GM12872 (cell line): ENCODE measurements around the gene EMC9.

Source experiments
- TF ChIP-seq, protein P1 (sequence below): IDR thresholded peaks from 3 replicates; pipeline ENCODE4 v1.5.1; 2011; ENCODE audit warnings: low read depth, mild to moderate bottlenecking, low read length, moderate library complexity; ENCODE audit not compliant: insufficient read depth

Gene EMC9

GRCh38 chr14:24115422-24116127, 25.8 kb downstream of the EMC9 start:
- TF ChIP-seq, protein P1, sequence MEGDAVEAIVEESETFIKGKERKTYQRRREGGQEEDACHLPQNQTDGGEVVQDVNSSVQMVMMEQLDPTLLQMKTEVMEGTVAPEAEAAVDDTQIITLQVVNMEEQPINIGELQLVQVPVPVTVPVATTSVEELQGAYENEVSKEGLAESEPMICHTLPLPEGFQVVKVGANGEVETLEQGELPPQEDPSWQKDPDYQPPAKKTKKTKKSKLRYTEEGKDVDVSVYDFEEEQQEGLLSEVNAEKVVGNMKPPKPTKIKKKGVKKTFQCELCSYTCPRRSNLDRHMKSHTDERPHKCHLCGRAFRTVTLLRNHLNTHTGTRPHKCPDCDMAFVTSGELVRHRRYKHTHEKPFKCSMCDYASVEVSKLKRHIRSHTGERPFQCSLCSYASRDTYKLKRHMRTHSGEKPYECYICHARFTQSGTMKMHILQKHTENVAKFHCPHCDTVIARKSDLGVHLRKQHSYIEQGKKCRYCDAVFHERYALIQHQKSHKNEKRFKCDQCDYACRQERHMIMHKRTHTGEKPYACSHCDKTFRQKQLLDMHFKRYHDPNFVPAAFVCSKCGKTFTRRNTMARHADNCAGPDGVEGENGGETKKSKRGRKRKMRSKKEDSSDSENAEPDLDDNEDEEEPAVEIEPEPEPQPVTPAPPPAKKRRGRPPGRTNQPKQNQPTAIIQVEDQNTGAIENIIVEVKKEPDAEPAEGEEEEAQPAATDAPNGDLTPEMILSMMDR = no peak

DNA sequence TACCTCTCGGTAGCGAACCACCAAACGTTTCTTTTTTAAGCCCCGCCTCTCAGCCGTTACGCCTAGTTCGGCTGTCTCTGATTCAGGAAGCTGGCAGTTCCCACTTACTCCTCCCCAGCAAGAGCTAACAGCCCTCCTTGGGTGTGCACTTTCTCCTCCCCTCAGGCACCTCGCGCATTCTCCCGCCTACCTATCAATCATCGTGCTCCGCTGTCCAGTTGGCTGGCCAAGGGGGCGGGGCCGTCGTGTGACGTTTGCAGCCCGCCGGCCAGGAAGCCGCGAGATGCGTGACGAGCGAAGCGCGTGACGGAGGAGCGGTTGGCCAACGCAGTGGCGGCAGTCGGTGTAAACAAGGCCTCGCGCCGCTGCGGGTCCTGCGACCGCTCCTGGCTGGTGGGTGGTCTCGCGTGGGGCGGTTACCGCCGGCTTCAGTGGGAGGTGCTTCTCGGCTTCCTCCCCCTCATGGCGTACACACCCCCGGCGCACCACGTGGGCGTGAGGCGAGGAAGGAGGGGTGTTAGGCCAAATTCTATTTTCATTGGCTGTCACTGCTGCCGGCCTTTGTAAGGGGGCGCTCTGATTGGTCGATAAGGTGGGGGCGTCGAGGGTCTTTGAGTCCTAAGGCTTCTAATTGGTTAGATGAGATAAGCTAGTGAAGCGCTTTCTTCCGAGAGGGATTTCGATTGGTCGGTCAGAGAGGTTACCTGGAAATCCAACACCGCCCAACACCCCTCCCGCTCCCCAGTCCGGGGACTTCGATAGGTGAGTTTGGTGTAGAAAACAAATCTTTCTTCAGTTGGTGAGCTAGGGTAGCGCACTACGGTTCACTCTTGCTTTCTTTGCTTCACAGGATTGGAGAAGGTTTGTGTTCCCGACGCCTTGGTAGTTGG, 26.6 kb downstream of the EMC9 start, which contains the start of the genes DCAF11 and NRL:
Gene DCAF11 (plus strand): TSS at position 246 of the 890 bp plus-strand sequence. CDS start 818 bp downstream, outside the sequence.
Gene NRL (minus strand): TSS at position 418 of the 890 bp plus-strand sequence. CDS start 32,101 bp downstream, outside the sequence.
- TF ChIP-seq, protein P1 = no peak

DNA sequence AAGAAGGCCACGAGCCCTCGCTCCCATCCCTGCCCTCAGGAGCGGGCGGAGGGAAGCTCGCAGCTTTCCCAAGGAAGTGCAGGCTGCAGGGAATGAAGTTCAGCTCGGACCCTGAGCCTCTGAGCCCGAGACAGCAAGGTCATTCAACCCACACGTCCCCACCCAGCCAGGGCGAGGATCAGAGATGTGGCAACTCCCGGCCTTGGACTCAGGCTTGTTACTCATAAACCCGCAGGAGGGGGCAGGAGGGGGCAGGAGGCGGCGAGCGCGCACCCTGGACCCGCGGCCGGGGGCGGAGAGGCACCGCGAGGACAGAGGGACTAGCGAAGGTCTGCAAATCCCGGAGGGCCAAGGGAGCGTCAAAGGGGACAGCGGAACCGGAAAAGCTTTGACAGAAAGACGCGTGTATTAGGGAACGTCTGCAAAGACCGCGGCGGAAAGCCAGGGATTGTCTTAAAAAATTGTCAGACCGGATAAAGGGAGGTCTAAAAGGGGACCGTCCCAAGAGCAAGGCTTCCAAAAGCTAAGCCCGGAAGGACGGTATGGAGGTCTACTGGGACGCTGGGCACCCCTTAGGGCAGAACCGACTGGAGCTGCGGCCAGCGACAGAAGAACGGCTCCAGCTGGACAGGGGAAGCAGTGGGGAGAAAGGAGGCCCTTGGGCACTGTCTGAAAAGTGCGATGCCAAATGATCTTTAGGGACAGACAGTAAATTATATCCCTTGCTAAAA, 27.4 kb downstream of the EMC9 start:
- TF ChIP-seq, protein P1 = no peak

- TF ChIP-seq, protein P1 = no peak
Measured at GRCh38 chr14:24113379-24113800, 28.0 kb downstream of the EMC9 start.

- TF ChIP-seq, protein P1 = no peak
Measured at GRCh38 chr14:24110523-24110922, 30.9 kb downstream of the EMC9 start.

GRCh38 chr14:24110060-24110459, 31.3 kb downstream of the EMC9 start:
- TF ChIP-seq, protein P1 = no peak
